PC-3 (cell line): Measurements from ENCODE around the gene IDNK. TPM values are rescaled to one million over a fixed set of nuclear protein-coding genes. Genes with fewer than 3 reads are reported as not detected.

ENCODE experiments used
- ATAC-seq: fragments of 200-7000 bp; cut with Tn5 transposase; 2 replicates; pipeline ENCODE4 v1.9.1; 2020; ENCODE audit warnings: mild to moderate bottlenecking, moderate library complexity
- Bru-seq: library from RNA; stranded (reverse); fragments of 400-500 nt; gene quantifications from one replicate; lab custom pipeline; 2021; lab: Mats Ljungman, UMichigan
- BruChase-seq, 2 experiments: library from RNA; stranded (reverse); fragments of 400-500 nt; gene quantifications; one replicate each; lab custom pipeline; 2021; lab: Mats Ljungman, UMichigan
- BruUV-seq: library from RNA; stranded (reverse); fragments of 400-500 nt; replicated peaks from 2 replicates; lab custom pipeline; 2021; lab: Mats Ljungman, UMichigan
- CTCF ChIA-PET: fragments of 300-600 bp; sonication (Branson Sonifier 250); formaldehyde crosslinking; loops from one replicate; lab custom pipeline; 2022; ENCODE audit warnings: antibody characterized with exemption; lab: Charles Lee
- POLR2A ChIA-PET: fragments of 300-600 bp; sonication (Branson Sonifier 250); formaldehyde crosslinking; loops from one replicate; lab custom pipeline; 2022; ENCODE audit warnings: antibody characterized with exemption; ENCODE audit not compliant: unreplicated experiment; lab: Charles Lee
- DNase-seq: peaks from one replicate; pipeline ENCODE4 v3.0.0-alpha.2; 2015
- H2AFZ ChIP-seq: fragments of 300-600 bp; sonication (generic); 2 replicates; pipeline ENCODE4 v1.6.0; 2016; ENCODE audit warnings: antibody characterized with exemption, low read length
- H3F3A ChIP-seq: fragments of 300-600 bp; sonication (generic); one replicate; pipeline ENCODE4 v1.6.0; 2017; ENCODE audit warnings: antibody characterized with exemption, low read length, control low read depth, mild to moderate bottlenecking; ENCODE audit not compliant: unreplicated experiment
- H3K27ac ChIP-seq: fragments of 300-600 bp; sonication (generic); 2 replicates; pipeline ENCODE4 v1.5.1; 2016; ENCODE audit warnings: mild to moderate bottlenecking, low read length
- H3K27me3 ChIP-seq: fragments of 300-600 bp; sonication (generic); 2 replicates; pipeline ENCODE4 v1.6.1; 2016; ENCODE audit warnings: low read length, mixed read lengths
- H3K36me3 ChIP-seq: fragments of 300-600 bp; sonication (generic); 2 replicates; pipeline ENCODE4 v1.6.1; 2016; ENCODE audit warnings: low read depth, mixed run types, low read length, mixed read lengths
- H3K4me1 ChIP-seq: fragments of 300-600 bp; sonication (generic); 2 replicates; pipeline ENCODE4 v1.5.1; 2016; ENCODE audit warnings: low read length; ENCODE audit not compliant: insufficient read depth
- H3K4me2 ChIP-seq: fragments of 300-600 bp; sonication (generic); 2 replicates; pipeline ENCODE4 v1.6.0; 2016; ENCODE audit warnings: low read length
- H3K4me3 ChIP-seq: fragments of 300-600 bp; sonication (generic); 2 replicates; pipeline ENCODE4 v1.5.1; 2016; ENCODE audit warnings: mild to moderate bottlenecking, low read length, mixed read lengths
- H3K79me2 ChIP-seq: fragments of 300-600 bp; sonication (generic); 2 replicates; pipeline ENCODE4 v1.6.1; 2017; ENCODE audit warnings: low read length, mixed read lengths
- H3K9ac ChIP-seq: fragments of 300-600 bp; sonication (generic); 2 replicates; pipeline ENCODE4 v1.6.0; 2016; ENCODE audit warnings: mild to moderate bottlenecking, low read length
- H3K9me2 ChIP-seq: fragments of 300-600 bp; sonication (generic); replicated peaks from 2 replicates; pipeline ENCODE4 v1.6.1; 2016; ENCODE audit warnings: mixed run types, low read length, mixed read lengths
- H3K9me3 ChIP-seq: fragments of 300-600 bp; sonication (generic); 2 replicates; pipeline ENCODE4 v1.6.1; 2016; ENCODE audit warnings: low read length, mixed read lengths
- H4K20me1 ChIP-seq: fragments of 300-600 bp; sonication (generic); 2 replicates; pipeline ENCODE4 v1.6.1; 2016; ENCODE audit warnings: low read length, mixed read lengths
- EZH2 ChIP-seq: fragments of 300-600 bp; sonication (generic); IDR thresholded peaks from one replicate; pipeline ENCODE4 v1.6.1; 2017; ENCODE audit warnings: antibody characterized with exemption, mild to moderate bottlenecking, low read length; ENCODE audit not compliant: unreplicated experiment
- EZH2phosphoT487 ChIP-seq: fragments of 300-600 bp; sonication (generic); IDR thresholded peaks from 2 replicates; pipeline ENCODE4 v1.6.1; 2018; ENCODE audit warnings: mild to moderate bottlenecking, antibody characterized with exemption, low read length, borderline replicate concordance
- intact Hi-C: fragments of 100-400 bp; cut with micrococcal nuclease; formaldehyde crosslinking; loops from 2 replicates; pipeline ENCODE4 v1.9.0; 2023
- long read RNA-seq: library from polyadenylated mRNA; unstranded; transcript quantifications from one replicate; pipeline ENCODE4 v2.0.0, GENCODE V29; 2021; ENCODE audit not compliant: unreplicated experiment
- total RNA-seq: library from RNA; depleted of rRNA; stranded (reverse); fragments of >200 nt; gene quantifications from 2 replicates; pipeline ENCODE4 v1.2.3, GENCODE V29; 2014; rRNA removed
- TF ChIP-seq, protein P1 (sequence below): fragments of 300-600 bp; sonication (generic); conservative IDR thresholded peaks from 2 replicates; pipeline ENCODE4 v1.5.1; 2017; ENCODE audit warnings: antibody characterized with exemption, low read depth, mild to moderate bottlenecking, low read length

IDNK gene
- total RNA-seq (1.4 and 2.8 TPM in 2 replicates), Bru-seq, nascent RNA (percentile 57 among the genes with signal in this experiment), BruChase-seq, experiment 1, labeled RNA remaining after a 6-hour chase (percentile 32 among the genes with signal in this experiment), BruChase-seq, experiment 2, labeled RNA remaining after a 2-hour chase (percentile 39 among the genes with signal in this experiment)
- long read RNA-seq, transcript IDNK-203 (4 exons, 629 nt) = major isoform, 5 of 16 reads
- long read RNA-seq, partial matches to known transcripts = 0 of 16 reads
- long read RNA-seq, other reads (novel, unspliced or antisense) = 10 of 16 reads

DNA sequence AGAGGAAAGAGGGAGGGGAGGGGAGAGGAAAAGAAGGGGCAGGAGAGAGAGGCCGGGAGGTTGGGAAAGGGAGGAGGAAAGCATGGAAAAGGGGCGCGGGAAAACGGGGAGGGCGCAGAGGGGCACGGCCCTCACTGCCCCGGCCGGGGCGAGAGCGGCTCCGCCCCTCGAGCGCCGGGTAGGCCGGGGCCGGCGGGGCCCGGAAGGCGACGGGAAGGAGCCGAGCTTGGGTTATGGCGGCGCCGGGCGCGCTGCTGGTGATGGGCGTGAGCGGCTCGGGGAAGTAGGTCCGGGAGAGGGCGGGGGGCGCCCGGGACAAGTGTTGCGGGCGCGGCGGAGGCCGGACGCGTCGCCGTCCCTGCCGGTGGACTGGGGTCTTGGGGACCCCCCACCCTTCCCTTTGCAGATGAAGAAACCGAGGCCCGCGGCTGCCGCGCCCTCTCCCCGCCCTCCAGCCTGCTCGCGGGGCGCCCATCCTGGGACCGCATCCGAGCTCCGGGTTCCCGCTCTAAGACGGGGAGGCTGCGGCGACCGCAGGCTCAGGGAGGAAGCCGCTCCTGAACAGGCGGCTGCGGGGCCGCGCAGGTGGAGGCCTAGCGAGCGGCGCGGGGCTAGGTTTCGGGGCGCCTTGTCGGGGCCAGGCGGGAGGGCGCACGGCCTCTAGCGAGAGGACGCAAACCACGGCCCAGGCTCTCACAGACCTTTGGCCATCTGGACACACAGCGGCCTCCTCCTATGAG, at the start of gene IDNK:
TSS of gene IDNK (plus strand) at position 205 of the 740 bp plus-strand sequence. CDS start at position 234, 29 bp downstream.
- Histone ChIP-seq H3K79me2 (no peaks in the 10 kb centered on the region), H3K27ac (peak within 1 kb of the TSS; percentile 34), H3K9me3 (no peaks in the 10 kb centered on the region), H3K4me3 (peak within 1 kb of the TSS; percentile 85), H3F3A (no peaks in the 10 kb centered on the region), H3K9me2 (no peaks in the 10 kb centered on the region), H3K36me3 (no peaks in the 10 kb centered on the region), H3K4me2 (peak within 1 kb of the TSS; percentile 96), H3K4me1 (peaks cover 9% of the 10 kb centered on the region; the same call in 1 of the 2 replicates), H3K9ac (peak within 1 kb of the TSS; percentile 85), H2AFZ (peak within 1 kb of the TSS; percentile 90), H4K20me1 (no peaks in the 10 kb centered on the region), H3K27me3 (no peaks in the 10 kb centered on the region)
- DNase-seq = peak; percentile 54
- BruUV-seq = no TSS peak
- intact Hi-C loops = loop anchor here (5.0 kb wide), 1 partner anchor 84 kb away; the partner anchor contains the start of gene UBQLN1
- ATAC-seq = peak; percentile 72
- POLR2A ChIA-PET = no interaction called here
- CTCF ChIA-PET = interaction anchor here (0.6 kb wide), 1 partner anchor 692 kb away, joined by 6 read pairs; no protein-coding TSS in a partner anchor
- no peak for TF ChIP-seq EZH2phosphoT487
- TF ChIP-seq, protein P1, sequence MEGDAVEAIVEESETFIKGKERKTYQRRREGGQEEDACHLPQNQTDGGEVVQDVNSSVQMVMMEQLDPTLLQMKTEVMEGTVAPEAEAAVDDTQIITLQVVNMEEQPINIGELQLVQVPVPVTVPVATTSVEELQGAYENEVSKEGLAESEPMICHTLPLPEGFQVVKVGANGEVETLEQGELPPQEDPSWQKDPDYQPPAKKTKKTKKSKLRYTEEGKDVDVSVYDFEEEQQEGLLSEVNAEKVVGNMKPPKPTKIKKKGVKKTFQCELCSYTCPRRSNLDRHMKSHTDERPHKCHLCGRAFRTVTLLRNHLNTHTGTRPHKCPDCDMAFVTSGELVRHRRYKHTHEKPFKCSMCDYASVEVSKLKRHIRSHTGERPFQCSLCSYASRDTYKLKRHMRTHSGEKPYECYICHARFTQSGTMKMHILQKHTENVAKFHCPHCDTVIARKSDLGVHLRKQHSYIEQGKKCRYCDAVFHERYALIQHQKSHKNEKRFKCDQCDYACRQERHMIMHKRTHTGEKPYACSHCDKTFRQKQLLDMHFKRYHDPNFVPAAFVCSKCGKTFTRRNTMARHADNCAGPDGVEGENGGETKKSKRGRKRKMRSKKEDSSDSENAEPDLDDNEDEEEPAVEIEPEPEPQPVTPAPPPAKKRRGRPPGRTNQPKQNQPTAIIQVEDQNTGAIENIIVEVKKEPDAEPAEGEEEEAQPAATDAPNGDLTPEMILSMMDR = no peak
- TF ChIP-seq EZH2 = no peak

GRCh38 chr9:83574482-83574881, 48.5 kb upstream of the IDNK start:
- Histone ChIP-seq H3K4me3 (no peak overlapping the region), H2AFZ (no peak overlapping the region), H3K79me2 (no peaks in the 10 kb centered on the region), H4K20me1 (no peaks in the 10 kb centered on the region), H3K27me3 (peaks cover 10% of the 10 kb centered on the region; the same call in 1 of the 2 replicates), H3F3A (no peaks in the 10 kb centered on the region), H3K4me2 (no peak overlapping the region), H3K9ac (no peak overlapping the region), H3K9me3 (no peaks in the 10 kb centered on the region), H3K9me2 (no peaks in the 10 kb centered on the region), H3K36me3 (no peaks in the 10 kb centered on the region), H3K27ac (no peak overlapping the region), H3K4me1 (no peaks in the 10 kb centered on the region)
- TF ChIP-seq EZH2 (no peak), EZH2phosphoT487 (no peak)
- TF ChIP-seq, protein P1 = no peak
- ChIA-PET POLR2A (no interaction called here), CTCF (no interaction called here)
- intact Hi-C loops = no loop called here
- ATAC-seq (no peak), DNase-seq (no peak)
- no TSS peak for BruUV-seq
